ENCODE data around the gene KRT85. TPM values are rescaled to one million over a fixed set of nuclear protein-coding genes. Genes with fewer than 3 reads are reported as not detected.

The KRT85 gene
- total and polyA plus RNA-seq, 2 of the 13 experiments (the other 11 are each of a cell fraction or from before 2014, with no cell fraction given), result not detected

DNA sequence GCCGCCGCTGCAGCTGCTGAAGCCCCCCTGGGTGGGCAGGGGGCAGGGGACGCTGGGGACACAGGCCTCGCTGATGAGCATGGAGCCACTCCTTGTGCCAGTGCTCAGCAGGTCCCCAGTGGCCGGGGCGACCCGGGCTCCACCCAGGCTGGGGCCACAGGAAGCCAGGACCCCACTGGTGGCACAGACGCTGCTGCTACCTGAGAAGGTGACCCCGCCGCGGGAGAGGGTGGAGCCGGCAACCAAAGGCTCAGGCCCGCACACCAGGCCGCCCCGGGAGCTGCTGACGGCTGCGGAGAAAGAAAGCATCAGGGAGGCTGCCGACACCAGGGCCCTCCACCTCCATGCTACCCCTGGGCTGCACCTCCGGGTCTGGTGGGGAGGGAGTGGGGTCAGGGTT lies 10.8 kb upstream of the KRT85 start:
- ChIA-PET POLR2A (no interaction called here), CTCF (ENCODE audit: low intra/inter-chr PET ratio, low total read pairs) (no interaction called here)
- intact Hi-C loops (cut with micrococcal nuclease; ENCODE audit: unreplicated experiment), result no loop called here
- no peak overlapping the region for H3K27ac ChIP-seq (ENCODE audit: extremely low read length, insufficient read depth, low read length)
- H2AFZ ChIP-seq (ENCODE audit: low read length), result no peak overlapping the region
- in situ Hi-C loops (cut with HindIII; ENCODE audit: extremely low pct_ligation_motif_present, low pct_unique_long_range_greater_than_20kb), result loop anchor here (25.0 kb wide), 1 partner anchor 609 kb away; no protein-coding TSS in a partner anchor
- FAIRE-seq, result no peak
- H3K36me3 ChIP-seq (replicated peaks in 1 of 2; ENCODE audit: control insufficient read depth in 1 of 2, insufficient read depth in 2 of 2, low read length in 2 of 2), result no peaks in the 10 kb centered on the region
- H4K20me1 ChIP-seq (ENCODE audit: insufficient read depth, low read length), result no peaks in the 10 kb centered on the region
- H3K79me2 ChIP-seq (ENCODE audit: insufficient read depth, low read length), result no peaks in the 10 kb centered on the region
- peaks cover 6 to 15% of the 10 kb centered on the region in 2 experiments; a peak in 3 of 5 replicates for H3K27me3 ChIP-seq (ENCODE audit: control insufficient read depth in 1 of 2, insufficient read depth in 2 of 2, low read length in 2 of 2)
- WGBS (ENCODE audit: low lambda C conversion rate), result no CpG with 5 or more reads among the region's 19 CpGs
- no peak overlapping the region for H3K9ac ChIP-seq (ENCODE audit: insufficient read depth, low read depth, low read length)
- BruUV-seq (replicated peaks), result no TSS peak
- ATAC-seq, result no peak
- no peaks in the 10 kb centered on the region for H3K4me1 ChIP-seq (ENCODE audit: insufficient read depth, low read length)
- H3K4me3 ChIP-seq (replicated peaks in 1 of 3; ENCODE audit: insufficient read depth in 1 of 3, low read depth in 2 of 3, low read length in 3 of 3), result no peak overlapping the region
- no peak for TF ChIP-seq ZNF878 (CRISPR knock-in tag; IDR thresholded peaks at IDR 0.05)
- no peak for TF ChIP-seq ZSCAN12 (CRISPR knock-in tag; IDR thresholded peaks at IDR 0.05)
- no peak for TF ChIP-seq NFE2L2 (IDR thresholded peaks at IDR 0.05; ENCODE audit: low read length)
- TF ChIP-seq RFXAP (CRISPR knock-in tag; IDR thresholded peaks at IDR 0.05; ENCODE audit: borderline replicate concordance), result no peak
- TF ChIP-seq REXO4 (CRISPR knock-in tag; IDR thresholded peaks at IDR 0.05; ENCODE audit: borderline replicate concordance), result no peak
- TF ChIP-seq ZNF75D (CRISPR knock-in tag; IDR thresholded peaks at IDR 0.05; ENCODE audit: borderline replicate concordance), result no peak
- TF ChIP-seq, protein P1, sequence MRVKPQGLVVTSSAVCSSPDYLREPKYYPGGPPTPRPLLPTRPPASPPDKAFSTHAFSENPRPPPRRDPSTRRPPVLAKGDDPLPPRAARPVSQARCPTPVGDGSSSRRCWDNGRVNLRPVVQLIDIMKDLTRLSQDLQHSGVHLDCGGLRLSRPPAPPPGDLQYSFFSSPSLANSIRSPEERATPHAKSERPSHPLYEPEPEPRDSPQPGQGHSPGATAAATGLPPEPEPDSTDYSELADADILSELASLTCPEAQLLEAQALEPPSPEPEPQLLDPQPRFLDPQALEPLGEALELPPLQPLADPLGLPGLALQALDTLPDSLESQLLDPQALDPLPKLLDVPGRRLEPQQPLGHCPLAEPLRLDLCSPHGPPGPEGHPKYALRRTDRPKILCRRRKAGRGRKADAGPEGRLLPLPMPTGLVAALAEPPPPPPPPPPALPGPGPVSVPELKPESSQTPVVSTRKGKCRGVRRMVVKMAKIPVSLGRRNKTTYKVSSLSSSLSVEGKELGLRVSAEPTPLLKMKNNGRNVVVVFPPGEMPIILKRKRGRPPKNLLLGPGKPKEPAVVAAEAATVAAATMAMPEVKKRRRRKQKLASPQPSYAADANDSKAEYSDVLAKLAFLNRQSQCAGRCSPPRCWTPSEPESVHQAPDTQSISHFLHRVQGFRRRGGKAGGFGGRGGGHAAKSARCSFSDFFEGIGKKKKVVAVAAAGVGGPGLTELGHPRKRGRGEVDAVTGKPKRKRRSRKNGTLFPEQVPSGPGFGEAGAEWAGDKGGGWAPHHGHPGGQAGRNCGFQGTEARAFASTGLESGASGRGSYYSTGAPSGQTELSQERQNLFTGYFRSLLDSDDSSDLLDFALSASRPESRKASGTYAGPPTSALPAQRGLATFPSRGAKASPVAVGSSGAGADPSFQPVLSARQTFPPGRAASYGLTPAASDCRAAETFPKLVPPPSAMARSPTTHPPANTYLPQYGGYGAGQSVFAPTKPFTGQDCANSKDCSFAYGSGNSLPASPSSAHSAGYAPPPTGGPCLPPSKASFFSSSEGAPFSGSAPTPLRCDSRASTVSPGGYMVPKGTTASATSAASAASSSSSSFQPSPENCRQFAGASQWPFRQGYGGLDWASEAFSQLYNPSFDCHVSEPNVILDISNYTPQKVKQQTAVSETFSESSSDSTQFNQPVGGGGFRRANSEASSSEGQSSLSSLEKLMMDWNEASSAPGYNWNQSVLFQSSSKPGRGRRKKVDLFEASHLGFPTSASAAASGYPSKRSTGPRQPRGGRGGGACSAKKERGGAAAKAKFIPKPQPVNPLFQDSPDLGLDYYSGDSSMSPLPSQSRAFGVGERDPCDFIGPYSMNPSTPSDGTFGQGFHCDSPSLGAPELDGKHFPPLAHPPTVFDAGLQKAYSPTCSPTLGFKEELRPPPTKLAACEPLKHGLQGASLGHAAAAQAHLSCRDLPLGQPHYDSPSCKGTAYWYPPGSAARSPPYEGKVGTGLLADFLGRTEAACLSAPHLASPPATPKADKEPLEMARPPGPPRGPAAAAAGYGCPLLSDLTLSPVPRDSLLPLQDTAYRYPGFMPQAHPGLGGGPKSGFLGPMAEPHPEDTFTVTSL (CRISPR knock-in tag; IDR thresholded peaks at IDR 0.05; ENCODE audit: borderline replicate concordance), result no peak
- no peak for TF ChIP-seq ZNF562 (CRISPR knock-in tag; IDR thresholded peaks at IDR 0.05; ENCODE audit: borderline replicate concordance)
- no peak for TF ChIP-seq ZNF883 (CRISPR knock-in tag; IDR thresholded peaks at IDR 0.05; ENCODE audit: not compliant biosample characterization)
- TF ChIP-seq ZKSCAN1 (IDR thresholded peaks at IDR 0.05; ENCODE audit: low read length), result no peak
- TF ChIP-seq AKAP8 (CRISPR knock-in tag; IDR thresholded peaks at IDR 0.05), result no peak
- TF ChIP-seq, protein P2, sequence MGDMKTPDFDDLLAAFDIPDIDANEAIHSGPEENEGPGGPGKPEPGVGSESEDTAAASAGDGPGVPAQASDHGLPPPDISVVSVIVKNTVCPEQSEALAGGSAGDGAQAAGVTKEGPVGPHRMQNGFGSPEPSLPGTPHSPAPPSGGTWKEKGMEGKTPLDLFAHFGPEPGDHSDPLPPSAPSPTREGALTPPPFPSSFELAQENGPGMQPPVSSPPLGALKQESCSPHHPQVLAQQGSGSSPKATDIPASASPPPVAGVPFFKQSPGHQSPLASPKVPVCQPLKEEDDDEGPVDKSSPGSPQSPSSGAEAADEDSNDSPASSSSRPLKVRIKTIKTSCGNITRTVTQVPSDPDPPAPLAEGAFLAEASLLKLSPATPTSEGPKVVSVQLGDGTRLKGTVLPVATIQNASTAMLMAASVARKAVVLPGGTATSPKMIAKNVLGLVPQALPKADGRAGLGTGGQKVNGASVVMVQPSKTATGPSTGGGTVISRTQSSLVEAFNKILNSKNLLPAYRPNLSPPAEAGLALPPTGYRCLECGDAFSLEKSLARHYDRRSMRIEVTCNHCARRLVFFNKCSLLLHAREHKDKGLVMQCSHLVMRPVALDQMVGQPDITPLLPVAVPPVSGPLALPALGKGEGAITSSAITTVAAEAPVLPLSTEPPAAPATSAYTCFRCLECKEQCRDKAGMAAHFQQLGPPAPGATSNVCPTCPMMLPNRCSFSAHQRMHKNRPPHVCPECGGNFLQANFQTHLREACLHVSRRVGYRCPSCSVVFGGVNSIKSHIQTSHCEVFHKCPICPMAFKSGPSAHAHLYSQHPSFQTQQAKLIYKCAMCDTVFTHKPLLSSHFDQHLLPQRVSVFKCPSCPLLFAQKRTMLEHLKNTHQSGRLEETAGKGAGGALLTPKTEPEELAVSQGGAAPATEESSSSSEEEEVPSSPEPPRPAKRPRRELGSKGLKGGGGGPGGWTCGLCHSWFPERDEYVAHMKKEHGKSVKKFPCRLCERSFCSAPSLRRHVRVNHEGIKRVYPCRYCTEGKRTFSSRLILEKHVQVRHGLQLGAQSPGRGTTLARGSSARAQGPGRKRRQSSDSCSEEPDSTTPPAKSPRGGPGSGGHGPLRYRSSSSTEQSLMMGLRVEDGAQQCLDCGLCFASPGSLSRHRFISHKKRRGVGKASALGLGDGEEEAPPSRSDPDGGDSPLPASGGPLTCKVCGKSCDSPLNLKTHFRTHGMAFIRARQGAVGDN (CRISPR knock-in tag; IDR thresholded peaks at IDR 0.05), result no peak
- TF ChIP-seq AGO1 (IDR thresholded peaks at IDR 0.05; ENCODE audit: low read depth, low read length, poor library complexity, severe bottlenecking), result no peak
- no peak for TF ChIP-seq CAMTA2 (CRISPR knock-in tag; IDR thresholded peaks at IDR 0.05; ENCODE audit: borderline replicate concordance)
- no peak for TF ChIP-seq ZNF780A (CRISPR knock-in tag; IDR thresholded peaks at IDR 0.05)
- TF ChIP-seq PHB2 (IDR thresholded peaks at IDR 0.05; ENCODE audit: partially characterized antibody), result no peak
- TF ChIP-seq YEATS4 (CRISPR knock-in tag; IDR thresholded peaks at IDR 0.05; ENCODE audit: borderline replicate concordance), result no peak
- DNase-seq (ENCODE audit: low spot score), result no peak
- no peaks in the 10 kb centered on the region for H3K9me3 ChIP-seq (ENCODE audit: low read length)
- H3K4me2 ChIP-seq (ENCODE audit: low read depth, low read length), result no peak overlapping the region
